ENCODE measurements around the gene PROM1. TPM values are rescaled to one million over a fixed set of nuclear protein-coding genes. Genes with fewer than 3 reads are reported as not detected.
A peak's percentile ranks its signal among the peaks of the same experiment; 100 is the strongest.

Gene PROM1
- polyA plus RNA-seq, 12 donors: 25.9 to 67.7 (median 55.3) TPM; not detected in 1

- no peak for DNase-seq
Measured at GRCh38 chr4:16113741-16114140, 29.9 kb upstream of the PROM1 start.

GRCh38 chr4:16111533-16111932 is 27.7 kb upstream of the PROM1 start:
- no peak for DNase-seq

DNA sequence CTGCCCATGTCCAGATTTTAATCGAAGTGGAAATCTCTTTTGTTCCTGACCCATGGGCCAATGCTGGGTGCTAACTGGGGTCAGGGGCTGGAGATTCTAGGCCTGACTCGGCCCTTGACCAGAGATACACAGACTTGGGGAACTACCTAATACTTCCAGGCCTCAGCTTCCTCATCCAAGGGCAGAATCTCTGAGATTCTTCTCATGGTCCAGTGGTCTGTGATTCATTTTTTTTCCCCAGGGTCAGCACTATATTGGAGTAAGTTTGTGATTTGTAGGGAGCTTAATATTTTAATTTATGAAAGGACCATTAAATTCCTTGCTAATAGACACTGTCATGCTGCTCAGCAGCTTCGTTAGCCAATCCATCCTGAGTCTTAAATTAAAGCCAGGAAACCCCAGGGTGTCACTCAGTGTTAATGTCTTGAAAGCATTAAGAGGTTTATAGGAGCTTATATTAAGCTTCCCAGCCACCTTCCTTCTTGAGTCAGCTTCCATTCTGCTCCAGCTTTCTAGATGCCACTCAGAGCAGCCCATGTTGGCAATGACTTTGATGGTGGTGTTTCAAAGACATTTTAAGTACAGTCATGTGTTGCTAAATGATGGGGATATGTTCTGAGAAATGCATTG is 27.0 kb upstream of the PROM1 start:
- no peak for DNase-seq

DNA sequence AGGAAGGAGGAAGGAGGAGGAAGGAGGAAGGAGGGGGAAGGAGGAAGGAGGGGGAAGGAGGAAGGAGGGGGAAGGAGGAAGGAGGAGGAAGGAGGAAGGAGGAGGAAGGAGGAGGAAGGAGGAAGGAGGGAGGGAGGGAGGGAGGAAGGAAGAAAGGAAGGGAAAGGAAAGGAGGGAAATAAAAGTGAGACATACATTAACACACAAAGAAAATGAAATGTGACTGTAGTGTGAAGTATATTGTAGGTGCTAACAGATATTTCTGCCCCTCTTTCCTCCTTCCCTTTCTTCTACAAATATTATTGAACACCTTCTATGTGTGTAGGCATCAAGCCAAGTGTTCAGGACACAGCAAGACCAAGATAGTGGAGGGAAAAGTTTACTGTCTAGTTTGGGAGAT is 26.4 kb upstream of the PROM1 start:
- DNase-seq: no peak

GRCh38 chr4:16109256-16109655 is 25.4 kb upstream of the PROM1 start:
- DNase-seq: no peak

DNA sequence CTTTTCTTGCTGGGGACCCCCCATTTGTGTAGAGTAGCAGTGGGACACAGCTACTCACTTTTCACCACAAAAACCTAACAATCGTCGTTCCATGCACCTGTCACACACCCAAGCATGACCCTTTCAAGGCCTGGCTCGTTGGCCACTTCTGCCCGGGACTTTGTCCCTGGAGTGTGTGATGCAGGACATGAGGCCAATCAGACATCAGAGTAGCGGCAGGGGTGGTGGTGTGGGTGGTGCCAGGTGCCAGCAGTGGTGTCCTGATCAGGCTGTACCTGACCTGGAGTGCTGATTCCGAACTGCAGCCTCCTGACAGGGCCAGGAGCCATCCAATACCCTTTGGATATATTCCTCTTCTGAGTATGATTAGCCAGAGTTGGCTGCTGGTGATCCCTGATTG is 23.1 kb upstream of the PROM1 start:
- no peak for DNase-seq

DNA sequence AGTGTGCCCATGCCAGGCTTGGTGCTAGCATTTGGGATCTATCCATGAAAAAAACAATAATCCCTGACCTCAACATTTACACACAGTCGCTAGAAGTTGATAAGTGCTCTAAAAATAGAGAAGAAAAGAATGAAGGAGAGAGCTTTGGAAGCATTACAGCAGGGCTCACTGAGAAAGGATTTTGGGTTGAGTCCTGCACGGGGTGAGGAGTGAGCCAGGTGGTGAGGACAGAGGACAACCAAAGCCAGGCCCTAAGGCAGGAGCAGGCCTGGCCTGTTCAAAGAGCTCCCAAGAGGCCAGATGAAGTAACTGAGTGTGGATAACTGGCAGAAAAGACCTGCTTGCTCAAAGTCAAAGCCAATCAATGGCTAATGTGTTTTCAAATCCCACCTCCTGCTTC is 20.7 kb upstream of the PROM1 start:
- DNase-seq: no peak

GRCh38 chr4:16102356-16102755 is 18.5 kb upstream of the PROM1 start:
- DNase-seq: no peak

DNA sequence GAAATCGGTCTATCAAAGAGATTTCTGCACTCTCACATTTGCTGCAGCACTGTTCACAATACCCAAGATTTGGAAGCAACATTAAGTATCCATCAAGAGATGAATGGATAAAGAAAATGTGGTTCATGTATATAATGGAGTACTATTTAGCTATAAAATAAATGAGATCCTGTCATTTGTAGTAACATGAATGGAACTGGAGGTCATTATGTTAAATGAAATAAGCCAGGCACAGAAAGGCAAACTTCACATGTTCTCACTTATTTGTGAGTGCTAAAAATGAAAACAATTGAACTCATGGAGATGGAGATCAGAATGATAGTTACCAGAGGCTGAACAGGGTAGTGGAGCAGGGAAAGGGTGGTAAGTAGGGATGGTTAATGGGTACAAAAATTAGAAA is 17.0 kb upstream of the PROM1 start:
- no peak for DNase-seq

- DNase-seq: no peak
Measured at GRCh38 chr4:16092682-16093319, 9.0 kb upstream of the PROM1 start.

- DNase-seq: no peak
Measured at GRCh38 chr4:16090096-16090705, 6.4 kb upstream of the PROM1 start.

DNA sequence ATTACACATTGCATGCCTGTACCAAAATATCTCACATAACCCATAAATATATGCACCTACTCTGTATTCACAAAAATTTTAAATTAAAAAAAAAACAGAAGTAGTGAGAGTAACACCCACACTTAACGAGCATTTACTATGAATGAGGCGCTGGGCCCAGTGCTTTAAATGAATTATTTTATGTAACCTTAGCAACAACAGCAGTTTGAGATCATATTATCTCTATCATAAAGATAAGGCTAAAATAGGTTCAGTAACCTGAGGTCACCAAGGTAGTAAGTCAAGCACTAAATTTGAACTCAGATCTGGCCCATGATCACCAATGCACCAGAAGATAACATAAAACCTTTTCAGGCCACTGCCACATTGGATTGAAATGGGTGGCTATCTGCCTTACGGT is 5.3 kb upstream of the PROM1 start:
- DNase-seq: no peak

DNA sequence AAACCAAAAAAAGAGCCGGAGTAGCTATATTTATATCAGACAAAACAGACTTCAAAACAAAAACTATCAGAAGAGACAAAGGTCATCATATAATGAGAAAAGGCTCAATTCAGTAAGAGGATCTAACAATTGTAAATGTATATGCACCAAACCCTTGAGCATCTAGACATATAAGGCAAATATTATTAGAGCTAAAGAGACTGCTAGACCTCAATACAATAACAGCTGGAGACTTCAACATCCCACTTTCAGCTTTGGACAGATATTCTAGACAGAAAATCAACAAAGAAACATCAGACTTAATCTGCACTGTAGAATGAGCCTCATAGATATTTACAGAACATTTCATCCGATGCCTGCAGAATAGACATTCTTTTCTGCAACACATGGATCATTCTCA is 4.8 kb upstream of the PROM1 start:
- no peak for DNase-seq

- no peak for DNase-seq
Measured at GRCh38 chr4:16085822-16086221, 2.0 kb upstream of the PROM1 start.

- DNase-seq: peak; percentile 52
Measured at GRCh38 chr4:16082426-16083240, 1.2 kb downstream of the PROM1 start.

DNA sequence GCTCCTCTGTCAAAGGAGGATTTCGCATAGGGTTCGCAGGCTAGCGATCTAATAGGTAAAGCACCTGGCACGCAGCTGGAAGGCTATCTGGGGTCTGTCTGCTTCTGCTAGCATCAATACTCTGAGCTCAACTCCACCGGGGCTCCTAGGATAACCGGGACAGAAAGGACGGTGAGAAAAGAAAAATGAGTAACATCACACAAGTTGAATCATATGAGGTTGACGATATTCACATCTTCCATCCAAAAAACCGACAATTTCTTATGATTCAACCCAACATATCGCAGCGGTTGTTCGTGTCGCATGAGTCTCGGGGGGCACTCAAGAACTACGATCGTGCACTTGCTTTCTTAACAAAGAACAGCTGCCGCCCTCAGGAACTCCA is 1.8 kb downstream of the PROM1 start:
- no peak for DNase-seq

DNA sequence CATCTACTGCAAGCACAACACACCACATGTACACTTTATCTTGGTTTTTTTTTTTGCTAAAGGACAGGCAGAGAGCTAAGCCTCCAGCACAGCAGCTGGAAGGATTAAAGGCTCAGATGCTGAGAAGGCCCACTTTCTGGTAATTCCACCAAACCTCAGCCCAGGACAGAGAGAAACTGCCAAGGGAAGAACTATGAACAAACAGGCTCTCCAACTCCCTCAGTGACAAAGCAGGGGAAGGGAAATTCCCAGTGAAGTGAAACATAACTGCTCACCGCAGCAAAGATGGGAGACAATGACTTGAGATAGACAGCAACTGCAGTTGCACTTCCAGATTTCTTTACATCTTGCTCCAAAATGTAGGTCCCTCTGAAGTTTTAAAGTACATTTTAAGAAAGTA is 4.8 kb downstream of the PROM1 start:
- DNase-seq: no peak

DNA sequence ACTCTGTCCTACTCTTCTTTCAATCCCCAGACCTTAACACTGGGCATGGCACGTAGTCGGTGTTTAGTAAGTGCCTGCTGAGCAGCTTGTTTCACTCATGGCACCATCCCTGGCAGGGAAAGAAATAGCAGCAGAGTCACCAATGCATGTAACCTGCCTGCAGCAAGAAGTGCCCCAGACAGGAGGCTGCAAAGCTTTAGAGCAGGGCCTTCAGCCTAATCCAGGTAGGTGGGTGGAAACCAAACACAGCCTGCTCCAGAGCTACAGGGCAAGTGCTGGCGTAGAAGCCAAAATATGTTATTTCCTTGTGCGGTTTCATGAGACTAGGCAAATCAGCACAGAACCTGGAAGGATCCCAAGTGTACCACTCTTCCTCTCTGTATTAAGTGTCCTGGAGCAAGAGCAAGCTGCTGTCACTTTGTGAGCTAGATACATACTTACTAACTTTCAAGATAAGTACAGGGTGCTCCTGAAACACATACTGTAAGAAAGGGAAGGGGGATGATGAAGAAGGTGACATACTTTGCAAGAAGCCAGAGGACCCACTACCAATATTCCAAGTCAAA is 5.5 kb downstream of the PROM1 start:
- no peak for DNase-seq

DNA sequence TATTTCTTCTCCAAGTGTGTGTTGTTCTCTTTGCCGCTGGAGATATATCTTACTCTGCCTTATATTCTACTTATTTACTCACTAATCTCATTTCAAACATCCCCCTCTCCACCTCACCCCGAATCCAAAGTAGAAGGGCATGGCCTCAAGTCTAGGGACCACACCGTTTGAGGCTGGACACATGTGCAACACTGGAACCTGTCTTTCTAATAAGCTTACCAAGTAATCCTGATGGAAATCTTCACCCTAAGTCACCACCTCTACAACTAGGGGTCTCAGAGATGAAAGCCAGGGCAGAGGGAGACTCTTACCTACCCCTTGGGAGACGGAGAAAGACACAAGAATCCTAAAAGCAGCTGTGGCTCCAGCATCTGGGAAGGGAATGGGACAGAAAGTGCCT is 6.0 kb downstream of the PROM1 start:
- DNase-seq: no peak

DNA sequence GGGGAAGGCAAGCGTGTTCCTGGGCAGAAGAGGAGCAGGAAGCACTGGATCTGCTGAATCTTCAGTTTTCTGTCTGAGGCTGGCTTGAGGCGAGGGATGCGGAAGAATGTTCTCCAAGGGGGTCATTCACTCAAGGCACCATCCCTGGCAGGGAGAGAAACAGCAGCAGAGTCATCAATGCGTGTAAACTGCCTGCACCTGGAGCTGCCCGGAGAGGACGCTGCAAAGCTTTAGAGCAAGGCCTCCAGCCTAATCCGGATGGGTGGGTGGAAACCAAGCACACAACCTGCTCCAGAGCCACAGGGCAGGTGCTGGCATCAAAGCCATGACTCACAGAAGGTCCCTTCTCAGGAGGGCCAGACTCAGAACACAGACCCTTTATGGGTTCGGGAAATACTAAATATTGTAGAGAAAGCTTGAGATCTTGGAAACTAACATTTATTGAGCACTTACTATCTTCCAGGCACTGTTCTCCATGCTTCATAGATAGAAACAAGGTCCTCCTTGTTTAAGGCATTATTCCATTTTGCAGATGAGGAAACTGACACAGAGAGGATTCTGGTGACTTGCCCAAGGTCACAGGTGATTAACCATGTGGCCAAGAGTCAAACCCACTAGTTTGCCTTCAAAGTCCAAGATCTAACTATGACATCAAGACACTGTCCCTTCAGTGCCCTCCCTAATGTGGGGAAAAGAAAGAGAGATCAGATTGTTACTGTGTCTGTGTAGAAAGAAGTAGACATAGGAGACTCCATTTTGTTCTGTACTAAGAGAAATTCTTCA is 7.7 kb downstream of the PROM1 start:
- DNase-seq: no peak

- no peak for DNase-seq
Measured at GRCh38 chr4:16075061-16075460, 8.8 kb downstream of the PROM1 start.

- DNase-seq: no peak
Measured at GRCh38 chr4:16072168-16072567, 11.7 kb downstream of the PROM1 start.

Measured in muscle of arm (tissue), 12 donors.